OCI-LY1 (cell line): Measurements from ENCODE around the gene EYA2.
"Not testable (repeated sequence)": the region's sequence is repeated elsewhere in the genome, so short reads cannot be mapped to it uniquely, and the experiment has no call there.

Experiments used
- EZH2 ChIP-seq: fragments of 200-600 bp; sonication (generic), shearing (Covaris generic); IDR thresholded peaks from 2 replicates; pipeline ENCODE4 v1.8.0; 2017; ENCODE audit warnings: borderline replicate concordance, mixed run types, mild to moderate bottlenecking, antibody characterized with exemption, low read length, moderate library complexity, mixed read lengths
- TF ChIP-seq, protein P1 (sequence below): fragments of 200-600 bp; sonication (generic), shearing (Covaris generic); IDR thresholded peaks from 2 replicates; pipeline ENCODE4 v1.5.1; 2017; ENCODE audit warnings: mild to moderate bottlenecking, antibody characterized with exemption, low read length, moderate library complexity, mixed read lengths

DNA sequence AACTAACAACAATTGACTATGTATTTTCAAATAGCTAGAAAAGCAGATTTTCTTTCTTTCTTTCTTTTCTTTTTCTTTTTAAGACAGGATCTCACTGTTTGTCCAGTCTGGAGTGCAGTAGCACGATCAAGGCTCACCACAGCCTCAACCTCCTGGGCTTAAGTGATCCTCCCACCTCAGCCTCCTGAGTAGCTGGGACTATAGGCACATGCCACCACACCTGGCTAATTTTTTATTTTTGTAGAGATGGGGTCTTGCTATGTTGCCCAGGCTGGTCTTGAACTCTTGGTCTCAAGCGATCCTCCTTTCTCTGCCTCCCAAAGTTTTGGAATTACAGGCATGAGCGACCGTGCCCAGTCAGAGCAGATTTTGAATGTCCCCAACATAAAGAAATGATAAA lies 67.3 kb downstream of the EYA2 start:
- TF ChIP-seq, protein P1, sequence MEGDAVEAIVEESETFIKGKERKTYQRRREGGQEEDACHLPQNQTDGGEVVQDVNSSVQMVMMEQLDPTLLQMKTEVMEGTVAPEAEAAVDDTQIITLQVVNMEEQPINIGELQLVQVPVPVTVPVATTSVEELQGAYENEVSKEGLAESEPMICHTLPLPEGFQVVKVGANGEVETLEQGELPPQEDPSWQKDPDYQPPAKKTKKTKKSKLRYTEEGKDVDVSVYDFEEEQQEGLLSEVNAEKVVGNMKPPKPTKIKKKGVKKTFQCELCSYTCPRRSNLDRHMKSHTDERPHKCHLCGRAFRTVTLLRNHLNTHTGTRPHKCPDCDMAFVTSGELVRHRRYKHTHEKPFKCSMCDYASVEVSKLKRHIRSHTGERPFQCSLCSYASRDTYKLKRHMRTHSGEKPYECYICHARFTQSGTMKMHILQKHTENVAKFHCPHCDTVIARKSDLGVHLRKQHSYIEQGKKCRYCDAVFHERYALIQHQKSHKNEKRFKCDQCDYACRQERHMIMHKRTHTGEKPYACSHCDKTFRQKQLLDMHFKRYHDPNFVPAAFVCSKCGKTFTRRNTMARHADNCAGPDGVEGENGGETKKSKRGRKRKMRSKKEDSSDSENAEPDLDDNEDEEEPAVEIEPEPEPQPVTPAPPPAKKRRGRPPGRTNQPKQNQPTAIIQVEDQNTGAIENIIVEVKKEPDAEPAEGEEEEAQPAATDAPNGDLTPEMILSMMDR: not testable (repeated sequence)
- not testable (repeated sequence) for TF ChIP-seq EZH2
